HepG2 (cell line): ENCODE data around the gene ODC1. TPM values are rescaled to one million over a fixed set of nuclear protein-coding genes. Genes with fewer than 3 reads are reported as not detected.

Source experiments
- ATF7-NPFF ChIP-seq: sonication (generic); formaldehyde crosslinking; IDR thresholded peaks from 2 replicates; pipeline ENCODE4 v1.8.1; 2023; ENCODE audit warnings: mild to moderate bottlenecking, low read depth, missing genetic modification reagents, moderate library complexity
- CREM ChIP-seq, 2 experiments: sonication (generic) in 1 of 2; formaldehyde crosslinking in 1 of 2; IDR thresholded peaks; 2 replicates each; pipeline versions ENCODE4 v1.4.0 to v1.6.1; 2016 to 2020; ENCODE audit warnings: antibody characterized with exemption in 1 of 2, mild to moderate bottlenecking in 1 of 2, missing genetic modification reagents in 1 of 2
- HOXD1 ChIP-seq: sonication (generic); formaldehyde crosslinking; IDR thresholded peaks from 2 replicates; pipeline ENCODE4 v1.5.0; 2020; ENCODE audit warnings: missing genetic modification reagents
- NR2C2 ChIP-seq: sonication (generic); formaldehyde crosslinking; IDR thresholded peaks from 2 replicates; pipeline ENCODE4 v1.4.0; 2020; ENCODE audit warnings: missing genetic modification reagents, mild to moderate bottlenecking, moderate library complexity, borderline replicate concordance
- NR2F6 ChIP-seq, 2 experiments: IDR thresholded peaks; 2 replicates each; pipeline ENCODE4 v1.6.1; 2016; ENCODE audit warnings: antibody characterized with exemption in 1 of 2, mild to moderate bottlenecking in 1 of 2
- ZNF138 ChIP-seq: sonication (generic); formaldehyde crosslinking; IDR thresholded peaks from 2 replicates; pipeline ENCODE4 v1.5.0; 2020; ENCODE audit warnings: mild to moderate bottlenecking, low read depth, missing genetic modification reagents
- ZNF468 ChIP-seq: sonication (generic); formaldehyde crosslinking; IDR thresholded peaks from 2 replicates; pipeline ENCODE4 v1.8.0; 2022; ENCODE audit warnings: mild to moderate bottlenecking, moderate library complexity, missing genetic modification reagents
- ZNF790 ChIP-seq: sonication (generic); formaldehyde crosslinking; IDR thresholded peaks from 2 replicates; pipeline ENCODE4 v1.8.0; 2022; ENCODE audit warnings: missing genetic modification reagents, mild to moderate bottlenecking, borderline replicate concordance
- polyA plus RNA-seq, 8 experiments: library from polyadenylated mRNA; depleted of rRNA in 3 of 8; stranded (reverse) in 7 of 8; unstranded in 1 of 8; fragments of >200 nt; fragmentation: Illumina TruSeq in 4 of 8; extraction: Trizol in 4 of 8; gene quantifications; 2 replicates each; pipeline versions ENCODE4 v1.2.1 to v1.2.3, GENCODE V29; 2011 to 2016; ENCODE audit warnings: low read depth in 4 of 8, missing spikeins in 1 of 8, mixed read lengths in 1 of 8; ENCODE audit not compliant: insufficient read depth in 1 of 8
- total RNA-seq, 5 experiments: library from RNA; depleted of rRNA; stranded (reverse); fragments of >200 nt; fragmentation: Illumina TruSeq; extraction: Trizol; gene quantifications; 2 replicates each; pipeline ENCODE4 v1.2.3, GENCODE V29; 2016; ENCODE audit warnings: low read depth in 1 of 5
- TF ChIP-seq, protein P1 (sequence below): IDR thresholded peaks from 2 replicates; pipeline ENCODE4 v1.6.1; 2016; ENCODE audit warnings: low read depth, borderline replicate concordance
- TF ChIP-seq, protein P2 (sequence below): sonication (generic); formaldehyde crosslinking; IDR thresholded peaks from 2 replicates; pipeline ENCODE4 v1.5.0; 2020; ENCODE audit warnings: missing genetic modification reagents, mild to moderate bottlenecking, borderline replicate concordance
- TF ChIP-seq, protein P3 (sequence below): sonication (generic); formaldehyde crosslinking; IDR thresholded peaks from 2 replicates; pipeline ENCODE4 v1.4.0; 2020; ENCODE audit warnings: missing genetic modification reagents, borderline replicate concordance
- TF ChIP-seq, protein P4 (sequence below): sonication (generic); formaldehyde crosslinking; IDR thresholded peaks from 2 replicates; pipeline ENCODE4 v1.4.0; 2020; ENCODE audit warnings: mild to moderate bottlenecking, missing genetic modification reagents
- TF ChIP-seq, protein P5 (sequence below): sonication (generic); formaldehyde crosslinking; IDR thresholded peaks from 2 replicates; pipeline ENCODE4 v1.4.0; 2020; ENCODE audit warnings: mild to moderate bottlenecking, missing genetic modification reagents
- TF ChIP-seq, protein P6 (sequence below): sonication (generic); formaldehyde crosslinking; IDR thresholded peaks from 2 replicates; pipeline ENCODE4 v1.9.0; 2021; ENCODE audit warnings: missing genetic modification reagents, borderline replicate concordance
- TF ChIP-seq, protein P7 (sequence below): sonication (generic); formaldehyde crosslinking; IDR thresholded peaks from 2 replicates; pipeline ENCODE4 v1.4.0; 2020; ENCODE audit warnings: mild to moderate bottlenecking, missing genetic modification reagents

ODC1 gene
- total and polyA plus RNA-seq, 2 of the 13 experiments (the other 11 are each of a cell fraction or from before 2014, with no cell fraction given): 142 to 371 TPM

DNA sequence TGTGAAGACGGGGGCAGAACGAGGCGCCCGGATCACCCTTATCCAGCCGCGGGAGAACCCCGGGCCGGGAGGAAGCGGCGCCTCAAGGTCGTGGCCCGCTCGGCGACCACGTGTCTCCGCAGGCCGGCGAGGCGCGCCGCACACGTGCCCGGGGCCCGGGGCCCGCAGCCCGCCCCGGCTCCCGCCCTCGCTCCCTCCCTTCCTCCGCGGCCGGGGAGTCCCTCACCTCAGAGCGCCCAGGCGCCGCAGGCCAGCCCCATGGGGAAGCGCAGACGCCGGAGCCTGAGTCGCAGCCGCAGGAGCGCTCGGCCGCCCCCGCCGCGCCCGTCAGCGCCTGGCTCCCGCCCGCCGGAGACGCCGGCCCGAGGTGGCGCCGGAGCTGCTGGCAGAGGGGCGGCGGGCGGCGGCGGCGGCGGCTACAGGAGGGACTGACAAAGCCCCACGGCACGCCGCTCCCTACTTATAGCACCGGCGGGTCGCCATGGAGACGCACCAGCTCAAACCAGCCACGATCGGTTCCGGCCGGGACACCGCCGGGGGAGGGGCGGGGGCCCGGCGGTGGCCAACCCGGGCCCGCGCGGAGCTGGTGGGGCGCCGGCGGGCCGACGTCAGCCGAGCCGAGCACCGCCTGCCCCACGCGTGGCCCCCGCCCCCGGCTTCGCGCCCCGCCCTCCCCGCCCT is at the start of gene ODC1 (continued):
- TF ChIP-seq, protein P1, sequence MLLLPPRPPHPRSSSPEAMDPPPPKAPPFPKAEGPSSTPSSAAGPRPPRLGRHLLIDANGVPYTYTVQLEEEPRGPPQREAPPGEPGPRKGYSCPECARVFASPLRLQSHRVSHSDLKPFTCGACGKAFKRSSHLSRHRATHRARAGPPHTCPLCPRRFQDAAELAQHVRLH (CRISPR knock-in tag): 0 out of 2 replicates have a peak, but pooled peaks have one; percentile 64
- TF ChIP-seq, protein P2, sequence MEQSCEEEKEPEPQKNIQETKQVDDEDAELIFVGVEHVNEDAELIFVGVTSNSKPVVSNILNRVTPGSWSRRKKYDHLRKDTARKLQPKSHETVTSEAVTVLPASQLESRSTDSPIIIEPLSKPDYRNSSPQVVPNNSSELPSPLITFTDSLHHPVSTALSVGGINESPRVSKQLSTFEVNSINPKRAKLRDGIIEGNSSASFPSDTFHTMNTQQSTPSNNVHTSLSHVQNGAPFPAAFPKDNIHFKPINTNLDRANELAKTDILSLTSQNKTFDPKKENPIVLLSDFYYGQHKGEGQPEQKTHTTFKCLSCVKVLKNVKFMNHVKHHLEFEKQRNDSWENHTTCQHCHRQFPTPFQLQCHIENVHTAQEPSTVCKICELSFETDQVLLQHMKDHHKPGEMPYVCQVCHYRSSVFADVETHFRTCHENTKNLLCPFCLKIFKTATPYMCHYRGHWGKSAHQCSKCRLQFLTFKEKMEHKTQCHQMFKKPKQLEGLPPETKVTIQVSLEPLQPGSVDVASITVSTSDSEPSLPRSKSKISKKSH: peak; percentile 96
- peak; percentile 94; the same call in 1 of the 2 replicates for TF ChIP-seq ZNF790 (CRISPR knock-in tag)
- TF ChIP-seq NR2F6 (IDR thresholded peaks at IDR 0.05): no peak
- peak; percentile 34; the same call in 1 of the 2 replicates for TF ChIP-seq NR2F6 (CRISPR knock-in tag; IDR thresholded peaks at IDR 0.05)
- TF ChIP-seq, protein P3, sequence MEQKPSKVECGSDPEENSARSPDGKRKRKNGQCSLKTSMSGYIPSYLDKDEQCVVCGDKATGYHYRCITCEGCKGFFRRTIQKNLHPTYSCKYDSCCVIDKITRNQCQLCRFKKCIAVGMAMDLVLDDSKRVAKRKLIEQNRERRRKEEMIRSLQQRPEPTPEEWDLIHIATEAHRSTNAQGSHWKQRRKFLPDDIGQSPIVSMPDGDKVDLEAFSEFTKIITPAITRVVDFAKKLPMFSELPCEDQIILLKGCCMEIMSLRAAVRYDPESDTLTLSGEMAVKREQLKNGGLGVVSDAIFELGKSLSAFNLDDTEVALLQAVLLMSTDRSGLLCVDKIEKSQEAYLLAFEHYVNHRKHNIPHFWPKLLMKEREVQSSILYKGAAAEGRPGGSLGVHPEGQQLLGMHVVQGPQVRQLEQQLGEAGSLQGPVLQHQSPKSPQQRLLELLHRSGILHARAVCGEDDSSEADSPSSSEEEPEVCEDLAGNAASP: no peak
- TF ChIP-seq CREM (IDR thresholded peaks at IDR 0.05): no peak
- TF ChIP-seq CREM (CRISPR knock-in tag; IDR thresholded peaks at IDR 0.05): no peak
- peak; percentile 30; the same call in 1 of the 2 replicates for TF ChIP-seq ZNF468 (CRISPR knock-in tag)
- 0 out of 2 replicates have a peak, but pooled peaks have one; percentile 28 for TF ChIP-seq HOXD1 (CRISPR knock-in tag)
- peak; percentile 99 for TF ChIP-seq ATF7-NPFF
- TF ChIP-seq, protein P4, sequence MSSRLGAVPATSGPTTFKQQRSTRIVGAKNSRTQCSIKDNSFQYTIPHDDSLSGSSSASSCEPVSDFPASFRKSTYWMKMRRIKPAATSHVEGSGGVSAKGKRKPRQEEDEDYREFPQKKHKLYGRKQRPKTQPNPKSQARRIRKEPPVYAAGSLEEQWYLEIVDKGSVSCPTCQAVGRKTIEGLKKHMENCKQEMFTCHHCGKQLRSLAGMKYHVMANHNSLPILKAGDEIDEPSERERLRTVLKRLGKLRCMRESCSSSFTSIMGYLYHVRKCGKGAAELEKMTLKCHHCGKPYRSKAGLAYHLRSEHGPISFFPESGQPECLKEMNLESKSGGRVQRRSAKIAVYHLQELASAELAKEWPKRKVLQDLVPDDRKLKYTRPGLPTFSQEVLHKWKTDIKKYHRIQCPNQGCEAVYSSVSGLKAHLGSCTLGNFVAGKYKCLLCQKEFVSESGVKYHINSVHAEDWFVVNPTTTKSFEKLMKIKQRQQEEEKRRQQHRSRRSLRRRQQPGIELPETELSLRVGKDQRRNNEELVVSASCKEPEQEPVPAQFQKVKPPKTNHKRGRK (CRISPR knock-in tag): no peak
- TF ChIP-seq ZNF138: peak; percentile 98; the same call in 1 of the 2 replicates
- TF ChIP-seq, protein P5, sequence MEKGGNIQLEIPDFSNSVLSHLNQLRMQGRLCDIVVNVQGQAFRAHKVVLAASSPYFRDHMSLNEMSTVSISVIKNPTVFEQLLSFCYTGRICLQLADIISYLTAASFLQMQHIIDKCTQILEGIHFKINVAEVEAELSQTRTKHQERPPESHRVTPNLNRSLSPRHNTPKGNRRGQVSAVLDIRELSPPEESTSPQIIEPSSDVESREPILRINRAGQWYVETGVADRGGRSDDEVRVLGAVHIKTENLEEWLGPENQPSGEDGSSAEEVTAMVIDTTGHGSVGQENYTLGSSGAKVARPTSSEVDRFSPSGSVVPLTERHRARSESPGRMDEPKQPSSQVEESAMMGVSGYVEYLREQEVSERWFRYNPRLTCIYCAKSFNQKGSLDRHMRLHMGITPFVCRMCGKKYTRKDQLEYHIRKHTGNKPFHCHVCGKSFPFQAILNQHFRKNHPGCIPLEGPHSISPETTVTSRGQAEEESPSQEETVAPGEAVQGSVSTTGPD: no peak
- TF ChIP-seq NR2C2: peak; percentile 32
- TF ChIP-seq, protein P6, sequence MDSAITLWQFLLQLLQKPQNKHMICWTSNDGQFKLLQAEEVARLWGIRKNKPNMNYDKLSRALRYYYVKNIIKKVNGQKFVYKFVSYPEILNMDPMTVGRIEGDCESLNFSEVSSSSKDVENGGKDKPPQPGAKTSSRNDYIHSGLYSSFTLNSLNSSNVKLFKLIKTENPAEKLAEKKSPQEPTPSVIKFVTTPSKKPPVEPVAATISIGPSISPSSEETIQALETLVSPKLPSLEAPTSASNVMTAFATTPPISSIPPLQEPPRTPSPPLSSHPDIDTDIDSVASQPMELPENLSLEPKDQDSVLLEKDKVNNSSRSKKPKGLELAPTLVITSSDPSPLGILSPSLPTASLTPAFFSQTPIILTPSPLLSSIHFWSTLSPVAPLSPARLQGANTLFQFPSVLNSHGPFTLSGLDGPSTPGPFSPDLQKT (CRISPR knock-in tag): no peak; the same call in 1 of the 2 replicates
- TF ChIP-seq, protein P7, sequence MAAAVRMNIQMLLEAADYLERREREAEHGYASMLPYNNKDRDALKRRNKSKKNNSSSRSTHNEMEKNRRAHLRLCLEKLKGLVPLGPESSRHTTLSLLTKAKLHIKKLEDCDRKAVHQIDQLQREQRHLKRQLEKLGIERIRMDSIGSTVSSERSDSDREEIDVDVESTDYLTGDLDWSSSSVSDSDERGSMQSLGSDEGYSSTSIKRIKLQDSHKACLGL (CRISPR knock-in tag): peak; percentile 99
